ENCODE data around the gene ST6GALNAC3.

ST6GALNAC3 gene

GRCh38 chr1:76542359-76542758 lies 467.8 kb downstream of the ST6GALNAC3 start:
- no peak for DNase-seq

- DNase-seq = no peak
Observed at GRCh38 chr1:76543495-76543894, 468.9 kb downstream of the ST6GALNAC3 start.

- DNase-seq = no peak
Observed at GRCh38 chr1:76546354-76546933, 471.9 kb downstream of the ST6GALNAC3 start.

GRCh38 chr1:76547916-76548315 lies 473.4 kb downstream of the ST6GALNAC3 start:
- DNase-seq = no peak

- DNase-seq = no peak
Observed at GRCh38 chr1:76548513-76549100, 474.1 kb downstream of the ST6GALNAC3 start.

- DNase-seq = no peak
Observed at GRCh38 chr1:76554283-76554682, 479.7 kb downstream of the ST6GALNAC3 start.

- DNase-seq = no peak
Observed at GRCh38 chr1:76562292-76562691, 487.7 kb downstream of the ST6GALNAC3 start.

- DNase-seq = no peak
Observed at GRCh38 chr1:76568573-76569238, 494.2 kb downstream of the ST6GALNAC3 start.

- DNase-seq = no peak
Observed at GRCh38 chr1:76571248-76571647, 496.7 kb downstream of the ST6GALNAC3 start.

GRCh38 chr1:76572229-76572628 lies 497.7 kb downstream of the ST6GALNAC3 start:
- no peak for DNase-seq

- no peak for DNase-seq
Observed at GRCh38 chr1:76576876-76577524, 502.5 kb downstream of the ST6GALNAC3 start.

GRCh38 chr1:76577525-76578185 lies 503.1 kb downstream of the ST6GALNAC3 start:
- peak; percentile 33 for DNase-seq

GRCh38 chr1:76580206-76580605 lies 505.7 kb downstream of the ST6GALNAC3 start:
- DNase-seq = no peak

GRCh38 chr1:76581712-76582111 lies 507.2 kb downstream of the ST6GALNAC3 start:
- no peak for DNase-seq

GRCh38 chr1:76583235-76583868 lies 508.8 kb downstream of the ST6GALNAC3 start:
- no peak for DNase-seq

GRCh38 chr1:76583875-76584477 lies 509.4 kb downstream of the ST6GALNAC3 start:
- no peak for DNase-seq

- no peak for DNase-seq
Observed at GRCh38 chr1:76585980-76586674, 511.6 kb downstream of the ST6GALNAC3 start.

GRCh38 chr1:76587212-76587611 lies 512.7 kb downstream of the ST6GALNAC3 start:
- peak; percentile 62 for DNase-seq

- no peak for DNase-seq
Observed at GRCh38 chr1:76591461-76591860, 516.9 kb downstream of the ST6GALNAC3 start.

GRCh38 chr1:76591963-76592362 lies 517.4 kb downstream of the ST6GALNAC3 start:
- no peak for DNase-seq

GRCh38 chr1:76593141-76593540 lies 518.6 kb downstream of the ST6GALNAC3 start:
- DNase-seq = no peak

- DNase-seq = no peak
Observed at GRCh38 chr1:76593618-76594017, 519.1 kb downstream of the ST6GALNAC3 start.

All from NCI-H774 (cell line).